Parathyroid adenoma (tissue), 2 donors: ENCODE data around the gene STK10.

Source experiments
- H2AFZ ChIP-seq: fragments of 300-600 bp; sonication (generic); one replicate; pipeline ENCODE4 v1.7.0; 2017; ENCODE audit warnings: antibody characterized with exemption, mild to moderate bottlenecking
- H3K27ac ChIP-seq: fragments of 300-600 bp; sonication (generic); one replicate; pipeline ENCODE4 v1.7.0; 2017
- H3K27me3 ChIP-seq: fragments of 300-600 bp; sonication (generic); one replicate; pipeline ENCODE4 v1.7.0; 2017; ENCODE audit warnings: low read length; ENCODE audit not compliant: control insufficient read depth, insufficient read depth
- H3K36me3 ChIP-seq: fragments of 300-600 bp; sonication (generic); one replicate; pipeline ENCODE4 v1.7.0; 2017; ENCODE audit warnings: low read length; ENCODE audit not compliant: control insufficient read depth, insufficient read depth
- H3K4me1 ChIP-seq: fragments of 300-600 bp; sonication (generic); one replicate; pipeline ENCODE4 v1.7.0; 2017; ENCODE audit warnings: control low read depth
- H3K4me2 ChIP-seq: fragments of 300-600 bp; sonication (generic); one replicate; pipeline ENCODE4 v1.7.0; 2017; ENCODE audit warnings: low read length
- H3K4me3 ChIP-seq: fragments of 300-600 bp; sonication (generic); one replicate; pipeline ENCODE4 v1.7.0; 2017; ENCODE audit warnings: low read depth, low read length
- H3K79me2 ChIP-seq: fragments of 300-600 bp; sonication (generic); one replicate; pipeline ENCODE4 v1.7.0; 2017; ENCODE audit warnings: control low read depth
- H3K9ac ChIP-seq: fragments of 300-600 bp; sonication (generic); one replicate; pipeline ENCODE4 v1.7.0; 2017; ENCODE audit warnings: mild to moderate bottlenecking
- H3K9me3 ChIP-seq: fragments of 300-600 bp; sonication (generic); one replicate; pipeline ENCODE4 v1.7.0; 2017; ENCODE audit warnings: low read length; ENCODE audit not compliant: control insufficient read depth
- CTCF ChIP-seq: fragments of 300-600 bp; sonication (generic); IDR thresholded peaks from one replicate; pipeline ENCODE4 v1.7.0; 2017; ENCODE audit warnings: antibody characterized with exemption, mild to moderate bottlenecking
- donor health status: primary hyperparathyroidism.

STK10 gene

GRCh38 chr5:171997011-171997410 is 191.0 kb downstream of the STK10 start:
- Histone ChIP-seq H3K36me3 (no peaks in the 10 kb centered on the region), H3K9ac (no peak overlapping the region), H3K27ac (no peak overlapping the region), H3K4me2 (no peak overlapping the region), H2AFZ (no peak overlapping the region), H3K4me3 (no peak overlapping the region), H3K79me2 (peaks cover 66% of the 10 kb centered on the region), H3K27me3 (no peaks in the 10 kb centered on the region), H3K9me3 (no peaks in the 10 kb centered on the region), H3K4me1 (peaks cover 33% of the 10 kb centered on the region)
- TF ChIP-seq CTCF, result no peak

GRCh38 chr5:171992813-171993212 is 195.2 kb downstream of the STK10 start:
- H3K4me1 ChIP-seq, result peaks cover 11% of the 10 kb centered on the region
- no peak overlapping the region for H3K27ac ChIP-seq
- peaks cover 73% of the 10 kb centered on the region for H3K79me2 ChIP-seq
- H3K36me3 ChIP-seq, result no peaks in the 10 kb centered on the region
- H3K4me3 ChIP-seq, result no peak overlapping the region
- no peaks in the 10 kb centered on the region for H3K27me3 ChIP-seq
- TF ChIP-seq CTCF, result no peak
- H3K4me2 ChIP-seq, result no peak overlapping the region
- H3K9me3 ChIP-seq, result no peaks in the 10 kb centered on the region
- H3K9ac ChIP-seq, result no peak overlapping the region
- H2AFZ ChIP-seq, result no peak overlapping the region

- H2AFZ ChIP-seq, result no peak overlapping the region
These were observed 195.7 kb downstream of the STK10 start for GRCh38 chr5:171992305-171992704.

More at GRCh38 chr5:171992305-171992704, 195.7 kb downstream of the STK10 start:
- Histone ChIP-seq H3K4me2 (no peak overlapping the region), H3K4me3 (no peak overlapping the region), H3K27me3 (no peaks in the 10 kb centered on the region), H3K36me3 (no peaks in the 10 kb centered on the region), H3K9me3 (no peaks in the 10 kb centered on the region), H3K4me1 (peaks cover 8% of the 10 kb centered on the region), H3K9ac (no peak overlapping the region), H3K27ac (no peak overlapping the region), H3K79me2 (peaks cover 73% of the 10 kb centered on the region)
- TF ChIP-seq CTCF, result no peak
